ENCODE data around the gene LPIN2. TPM values are rescaled to one million over a fixed set of nuclear protein-coding genes. Genes with fewer than 3 reads are reported as not detected.

The LPIN2 gene
- total RNA-seq, 4 donors from 2014 or later = 39.4 to 68.0 (median 47.4) TPM

DNA sequence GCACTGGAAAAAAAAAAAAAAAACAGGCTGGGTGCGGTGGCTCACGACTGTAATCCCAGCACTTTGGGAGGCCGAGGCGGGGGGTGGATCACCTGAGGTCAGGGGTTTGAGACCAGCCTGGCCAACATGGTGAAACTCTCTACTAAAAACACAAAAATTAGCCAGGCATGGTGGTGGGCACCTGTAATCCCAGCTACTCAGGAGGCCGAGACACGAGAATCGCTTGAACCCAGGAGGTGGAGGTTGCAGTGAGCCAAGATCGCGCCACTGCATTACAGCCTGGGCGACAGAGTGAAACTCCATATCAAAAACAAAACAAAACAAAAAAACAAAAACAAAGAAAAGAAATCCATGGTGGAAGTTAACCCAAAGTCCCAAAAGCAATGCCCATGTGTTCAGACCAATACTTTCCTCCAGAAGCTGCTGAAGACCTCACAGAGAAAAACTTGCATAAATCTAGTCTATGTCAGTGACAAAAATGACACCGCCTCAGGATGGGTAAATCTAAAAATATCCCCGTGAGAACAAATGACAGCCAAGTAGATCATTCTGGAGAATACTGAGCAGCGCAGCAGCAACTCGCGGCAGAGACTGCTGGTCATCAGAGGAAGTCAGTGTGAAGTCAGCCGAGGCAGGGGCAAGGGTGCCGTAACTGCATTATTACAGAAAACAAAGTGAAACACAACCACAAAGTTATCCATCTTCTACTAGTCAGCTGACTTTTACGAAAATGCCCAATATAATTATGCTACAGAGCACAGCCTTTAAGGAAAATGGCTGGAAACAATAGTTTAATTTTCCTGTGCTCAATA is 41.0 kb downstream of the LPIN2 start:
- H3K27me3 ChIP-seq = no peaks in the 10 kb centered on the region
- H3K27ac ChIP-seq = peak overlapping the region in 2 of 3 donors; percentile 19 to 61
- WGBS, 2 donors = 77 to 82% methylated on average over 18 of the region's 18 CpGs
- no peaks in the 10 kb centered on the region for H3K36me3 ChIP-seq
- intact Hi-C loops (cut with DNase I) = no loop called here
- DNase-seq = peak in 1 of 2 donors; percentile 23
- no peaks in the 10 kb centered on the region for H3K9me3 ChIP-seq
- H3K4me3 ChIP-seq (replicated peaks in 1 of 3) = no peak overlapping the region
- TF ChIP-seq, protein P1, sequence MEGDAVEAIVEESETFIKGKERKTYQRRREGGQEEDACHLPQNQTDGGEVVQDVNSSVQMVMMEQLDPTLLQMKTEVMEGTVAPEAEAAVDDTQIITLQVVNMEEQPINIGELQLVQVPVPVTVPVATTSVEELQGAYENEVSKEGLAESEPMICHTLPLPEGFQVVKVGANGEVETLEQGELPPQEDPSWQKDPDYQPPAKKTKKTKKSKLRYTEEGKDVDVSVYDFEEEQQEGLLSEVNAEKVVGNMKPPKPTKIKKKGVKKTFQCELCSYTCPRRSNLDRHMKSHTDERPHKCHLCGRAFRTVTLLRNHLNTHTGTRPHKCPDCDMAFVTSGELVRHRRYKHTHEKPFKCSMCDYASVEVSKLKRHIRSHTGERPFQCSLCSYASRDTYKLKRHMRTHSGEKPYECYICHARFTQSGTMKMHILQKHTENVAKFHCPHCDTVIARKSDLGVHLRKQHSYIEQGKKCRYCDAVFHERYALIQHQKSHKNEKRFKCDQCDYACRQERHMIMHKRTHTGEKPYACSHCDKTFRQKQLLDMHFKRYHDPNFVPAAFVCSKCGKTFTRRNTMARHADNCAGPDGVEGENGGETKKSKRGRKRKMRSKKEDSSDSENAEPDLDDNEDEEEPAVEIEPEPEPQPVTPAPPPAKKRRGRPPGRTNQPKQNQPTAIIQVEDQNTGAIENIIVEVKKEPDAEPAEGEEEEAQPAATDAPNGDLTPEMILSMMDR (IDR thresholded peaks at IDR 0.05) = no peak
- peak in 1 of 2 donors; percentile 35 for TF ChIP-seq POLR2A (IDR thresholded peaks at IDR 0.05)
- peaks cover 24 to 51% of the 10 kb centered on the region in 2 donors for H3K4me1 ChIP-seq

DNA sequence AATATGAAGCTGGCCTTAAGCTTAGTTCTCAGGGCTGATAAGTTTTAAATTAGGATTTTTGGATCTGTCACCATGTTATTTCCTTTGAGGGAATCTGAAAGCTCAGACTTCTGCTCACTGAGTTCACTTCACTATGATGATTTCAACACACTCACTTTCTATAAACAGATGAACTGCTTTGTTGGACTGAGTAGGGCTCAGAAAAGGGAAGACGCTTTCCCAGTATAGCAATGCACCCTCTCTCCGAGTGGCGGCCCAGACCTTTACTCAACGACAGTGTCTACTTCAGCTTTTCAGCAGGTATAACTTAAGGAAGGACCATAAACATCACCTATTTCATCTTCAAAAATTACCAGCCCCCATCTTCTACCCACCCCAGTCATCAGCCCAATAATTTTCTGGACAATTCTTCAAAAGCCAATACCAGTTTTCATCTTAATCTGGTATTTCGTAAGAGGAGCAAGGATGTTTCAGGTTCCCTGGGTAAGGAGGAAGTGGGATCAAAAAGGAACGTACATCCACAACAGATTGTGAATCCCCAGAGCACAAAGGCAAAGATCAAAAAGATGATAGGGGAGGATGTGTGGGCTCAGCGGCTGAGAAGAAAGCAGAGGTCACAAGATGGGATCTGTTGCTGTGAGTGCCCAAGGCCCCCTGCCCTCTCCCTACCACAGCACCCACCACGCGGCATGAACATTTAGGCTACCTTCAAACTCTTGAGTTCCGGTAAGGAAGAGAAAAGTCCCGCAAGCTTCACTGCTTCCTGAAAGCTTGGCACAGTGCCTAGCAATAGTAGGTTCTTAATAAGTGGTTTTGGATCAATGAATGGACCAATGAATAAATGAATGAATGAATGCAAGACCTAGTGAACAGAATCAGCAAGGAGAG is 41.9 kb downstream of the LPIN2 start:
- TF ChIP-seq, protein P1 (IDR thresholded peaks at IDR 0.05) = no peak
- no peak for TF ChIP-seq POLR2A (IDR thresholded peaks at IDR 0.05)
- Histone ChIP-seq H3K27ac (peak overlapping the region in 2 of 3 donors; percentile 37 to 55), H3K4me1 (peaks cover 24 to 46% of the 10 kb centered on the region in 2 donors), H3K9me3 (no peaks in the 10 kb centered on the region), H3K36me3 (no peaks in the 10 kb centered on the region), H3K27me3 (no peaks in the 10 kb centered on the region), H3K4me3 (replicated peaks in 1 of 3) (no peak overlapping the region)
- DNase-seq = no peak
- WGBS, 2 donors = 69 to 71% methylated on average over 11 of the region's 11 CpGs
- intact Hi-C loops (cut with DNase I) = no loop called here

DNA sequence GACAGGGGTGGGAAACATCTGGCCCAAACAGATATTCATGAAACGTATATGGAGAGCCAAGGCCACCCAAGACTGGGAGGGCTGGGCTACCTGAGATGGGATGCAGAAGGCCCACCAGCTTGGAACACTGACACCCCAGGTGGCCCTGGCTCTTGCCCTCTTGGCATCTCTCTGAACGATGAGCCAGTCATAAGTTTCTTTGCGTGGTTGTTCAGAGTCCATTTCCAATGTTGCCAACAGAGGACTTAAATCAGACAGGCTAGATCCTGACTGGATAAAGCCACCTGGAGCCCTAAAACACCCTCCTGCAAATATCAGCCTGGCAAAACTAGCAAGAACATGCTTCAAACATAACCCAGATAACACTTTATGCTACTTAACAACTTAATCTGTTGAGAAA is 42.6 kb downstream of the LPIN2 start:
- Histone ChIP-seq H3K9me3 (no peaks in the 10 kb centered on the region), H3K27ac (no peak overlapping the region), H3K4me3 (replicated peaks in 1 of 3) (no peak overlapping the region), H3K27me3 (no peaks in the 10 kb centered on the region), H3K36me3 (no peaks in the 10 kb centered on the region), H3K4me1 (peaks cover 24 to 46% of the 10 kb centered on the region in 2 donors)
- TF ChIP-seq, protein P1 (IDR thresholded peaks at IDR 0.05) = no peak
- no peak for TF ChIP-seq POLR2A (IDR thresholded peaks at IDR 0.05)
- DNase-seq = no peak
- 83 to 95% methylated on average over 2 to 3 of the region's 3 CpGs for WGBS, 2 donors
- intact Hi-C loops (cut with DNase I) = no loop called here

DNA sequence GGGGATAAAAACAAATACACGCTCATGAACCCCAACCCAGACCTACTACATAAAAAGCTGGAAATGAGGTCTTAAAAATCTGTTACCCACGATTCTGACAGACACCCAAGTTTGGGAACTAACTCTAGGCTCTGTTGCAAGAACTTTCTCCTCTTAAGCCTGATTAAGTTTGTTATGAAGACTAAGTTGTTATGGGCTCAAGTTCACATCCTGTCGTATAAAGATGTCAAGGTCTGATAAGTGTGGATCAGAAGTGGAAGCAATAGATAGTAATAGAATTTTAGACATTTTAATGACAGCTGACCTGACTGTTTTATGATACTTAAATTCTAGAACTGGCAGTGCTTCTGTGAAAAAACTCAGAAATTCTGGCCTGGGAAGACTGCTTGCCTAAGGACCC is 43.2 kb downstream of the LPIN2 start:
- Histone ChIP-seq H3K27ac (no peak overlapping the region), H3K4me1 (peaks cover 24 to 46% of the 10 kb centered on the region in 2 donors)
- intact Hi-C loops (cut with DNase I) = no loop called here

More for the DNA sequence above, 43.2 kb downstream of the LPIN2 start:
- no peak for DNase-seq
- Histone ChIP-seq H3K9me3 (no peaks in the 10 kb centered on the region), H3K27me3 (no peaks in the 10 kb centered on the region), H3K4me3 (replicated peaks in 1 of 3) (no peak overlapping the region), H3K36me3 (no peaks in the 10 kb centered on the region)
- TF ChIP-seq POLR2A (IDR thresholded peaks at IDR 0.05) = no peak
- TF ChIP-seq, protein P1 (IDR thresholded peaks at IDR 0.05) = no peak
- WGBS, 2 donors = 64 to 70% methylated on average over 3 of the region's 3 CpGs

All from thyroid gland (tissue), 4 donors.